GM19455 (cell line): ENCODE results near the gene MAPK12.

Experiments used
- ATAC-seq: cut with Tn5 transposase; IDR thresholded peaks from one replicate; pipeline ENCODE4 v1.9.1; 2021; ENCODE audit not compliant: unreplicated experiment

Gene MAPK12

DNA sequence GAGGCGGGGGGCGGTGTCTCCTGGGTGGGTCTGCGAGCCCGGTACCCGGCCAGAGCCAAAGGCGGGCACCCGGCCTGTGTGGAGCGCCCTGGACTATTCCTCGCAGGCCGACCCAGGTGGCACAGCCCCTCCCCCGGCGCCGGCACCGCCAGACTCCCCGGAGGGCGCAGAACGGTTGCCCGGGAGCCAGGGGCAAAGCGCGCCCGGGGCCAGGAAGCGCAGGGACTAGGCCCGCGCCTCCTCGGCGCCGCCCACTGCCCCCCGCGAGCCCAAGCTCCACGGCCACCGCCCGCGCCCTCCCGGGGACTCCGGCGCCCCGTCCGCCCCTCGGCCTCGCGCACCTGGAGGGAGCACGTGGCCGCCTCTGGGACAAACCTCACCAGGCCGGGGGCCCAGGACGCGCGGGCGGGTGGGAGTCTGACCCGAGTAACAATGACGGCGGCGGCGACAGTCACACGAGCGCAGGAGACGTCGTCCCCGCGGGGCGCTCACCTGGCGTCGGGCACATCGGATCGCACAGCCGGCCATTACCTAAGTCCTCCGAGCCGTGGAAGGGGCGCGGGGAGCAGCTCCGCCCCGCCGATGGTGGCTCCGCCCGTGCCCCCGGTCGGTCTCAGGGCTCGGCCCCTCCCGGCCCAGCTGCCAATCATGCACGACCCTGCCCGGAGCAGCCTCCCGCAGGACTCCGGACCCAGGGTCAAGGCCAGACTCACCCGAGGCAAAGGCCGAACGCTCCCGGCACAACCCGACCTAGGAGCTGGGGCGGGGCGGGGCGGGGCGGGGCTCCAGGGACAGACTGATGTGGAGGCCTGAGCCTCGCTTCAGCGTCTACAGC lies 38.5 kb upstream of the MAPK12 start:
- no peak for ATAC-seq

DNA sequence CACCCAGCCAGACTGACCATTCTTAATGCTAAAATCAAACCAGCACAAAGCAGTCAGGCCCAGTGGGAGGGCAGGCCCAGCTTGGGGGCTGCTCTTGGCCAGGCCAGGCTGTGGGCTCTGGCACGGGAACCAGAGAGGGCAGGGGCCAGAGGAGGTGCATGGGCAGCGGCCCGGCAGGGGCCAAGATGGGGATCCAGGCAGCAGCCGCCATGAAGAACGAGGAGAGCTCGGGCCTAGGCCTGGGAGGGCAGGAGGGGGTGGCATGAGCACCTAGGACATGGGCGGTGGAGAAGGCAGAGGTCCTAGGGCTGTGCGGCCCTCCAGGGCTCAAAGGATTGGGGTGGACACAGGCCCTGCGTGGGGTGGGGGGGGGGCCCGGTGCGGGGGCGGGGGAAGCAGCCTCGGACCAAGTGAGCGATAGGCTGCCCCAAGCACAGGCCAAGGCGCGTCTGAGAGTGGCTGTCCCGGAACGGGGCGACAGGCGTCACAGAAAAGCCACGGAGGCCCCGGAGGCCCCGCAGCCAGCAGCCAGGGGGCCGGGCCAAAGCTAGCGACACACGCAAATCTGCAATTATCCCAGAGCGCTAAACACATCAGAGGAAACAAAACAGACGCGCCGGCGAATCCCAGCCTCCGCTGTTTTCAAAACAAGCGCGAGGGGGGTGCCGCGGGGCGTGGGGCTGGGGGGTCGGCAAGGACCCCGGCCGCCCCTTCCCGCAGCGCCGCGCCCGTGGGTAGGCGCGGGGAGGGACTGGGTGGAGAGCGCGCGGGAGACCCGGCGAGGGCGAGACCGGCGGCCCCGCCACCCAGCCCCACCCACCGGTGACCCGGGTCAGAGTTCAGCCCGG lies 37.7 kb upstream of the MAPK12 start:
- ATAC-seq, result no peak

DNA sequence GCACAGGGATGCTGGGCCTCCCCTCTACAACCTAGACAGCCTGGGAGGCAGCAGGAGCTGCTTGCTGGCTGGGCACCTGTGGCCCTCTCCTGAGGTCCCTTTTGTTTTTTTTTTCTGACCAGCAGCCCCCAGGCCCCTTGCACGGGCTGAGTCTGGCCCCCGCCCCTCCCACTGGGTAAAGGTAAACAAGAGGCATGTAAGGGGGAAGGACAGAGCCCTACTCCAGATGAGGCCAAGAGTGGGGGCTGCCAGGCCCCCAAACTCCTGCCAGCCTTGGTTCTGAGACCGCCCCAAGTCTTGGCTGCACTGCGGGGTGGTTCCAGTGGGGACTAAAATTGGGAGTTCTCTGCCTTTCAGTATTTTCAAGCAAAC lies 36.8 kb upstream of the MAPK12 start:
- no peak for ATAC-seq

DNA sequence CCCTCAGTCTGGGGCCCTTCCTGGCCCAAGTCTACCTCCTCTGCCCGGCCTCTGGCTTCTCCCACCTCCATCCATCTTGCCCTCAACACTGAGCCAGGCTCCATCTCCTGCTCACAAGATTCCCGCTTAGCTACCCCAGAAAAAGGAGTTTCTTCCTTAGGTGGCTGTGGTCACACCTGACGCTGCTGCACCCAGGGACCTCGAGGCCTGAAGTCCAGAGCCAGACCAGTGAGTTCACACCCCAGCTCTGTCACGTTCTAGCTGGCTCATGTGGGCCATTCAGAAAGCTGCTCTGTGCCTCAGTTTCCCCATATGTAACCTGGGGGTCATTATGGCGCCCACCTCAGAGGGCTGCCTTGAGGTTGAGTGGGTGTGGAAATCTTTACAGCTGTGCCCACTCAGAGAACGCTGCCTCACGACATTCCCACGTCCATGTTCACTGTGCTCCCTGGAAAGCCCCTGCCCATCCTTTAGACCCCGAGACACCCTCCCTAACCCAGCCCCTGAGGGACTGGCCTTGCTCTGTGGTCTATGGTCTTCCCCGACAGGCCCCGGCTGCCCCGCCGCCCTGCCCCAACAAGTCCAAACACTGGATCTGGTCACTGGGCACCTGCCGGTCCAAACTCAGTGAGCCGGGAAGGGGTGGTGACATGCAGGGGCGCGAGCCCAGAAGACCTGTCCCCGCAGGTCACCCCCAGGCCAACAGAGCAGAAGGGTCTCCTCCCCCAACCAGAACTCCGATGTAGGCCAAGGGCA lies 36.2 kb upstream of the MAPK12 start:
- ATAC-seq, result no peak

DNA sequence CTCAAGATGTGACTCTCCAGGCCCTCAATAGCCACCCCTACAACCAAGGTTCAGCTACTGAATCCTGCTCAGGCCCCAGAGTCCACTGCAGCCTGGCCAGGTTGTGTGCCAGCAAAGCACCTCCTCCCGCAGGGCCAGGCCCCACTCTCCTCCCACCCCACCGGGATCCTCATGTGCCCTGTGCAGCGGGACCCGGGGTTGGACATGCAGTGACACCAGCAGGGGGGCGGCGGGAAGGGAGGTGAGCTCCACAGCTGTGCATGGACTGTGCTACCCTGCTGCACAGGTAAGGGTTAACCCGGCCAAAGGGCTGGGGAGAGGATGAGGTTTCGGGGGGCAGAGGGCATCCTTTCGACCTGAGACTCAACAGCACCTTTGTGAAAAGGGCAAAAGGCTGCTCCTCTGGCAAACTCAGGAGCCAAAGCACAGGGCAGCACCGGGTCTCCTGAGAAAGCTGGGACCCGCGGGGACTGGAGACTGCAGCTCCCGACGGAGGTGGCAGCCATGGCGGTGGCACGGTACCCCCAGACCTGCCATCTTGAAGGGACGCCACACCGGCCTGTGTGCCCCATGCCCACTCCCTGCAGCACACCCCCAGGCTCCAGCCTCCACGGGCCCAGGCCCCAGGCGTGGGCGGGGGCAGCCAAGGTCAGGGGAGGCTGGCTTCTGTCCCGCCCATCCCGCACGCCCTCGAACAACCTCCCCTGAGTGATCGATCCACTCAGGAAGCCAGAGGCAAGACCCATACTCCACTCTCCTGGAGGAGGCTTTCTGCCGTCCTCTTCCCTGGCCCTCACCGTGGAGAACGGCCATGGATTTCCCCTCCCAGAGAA lies 35.4 kb upstream of the MAPK12 start:
- ATAC-seq, result no peak

DNA sequence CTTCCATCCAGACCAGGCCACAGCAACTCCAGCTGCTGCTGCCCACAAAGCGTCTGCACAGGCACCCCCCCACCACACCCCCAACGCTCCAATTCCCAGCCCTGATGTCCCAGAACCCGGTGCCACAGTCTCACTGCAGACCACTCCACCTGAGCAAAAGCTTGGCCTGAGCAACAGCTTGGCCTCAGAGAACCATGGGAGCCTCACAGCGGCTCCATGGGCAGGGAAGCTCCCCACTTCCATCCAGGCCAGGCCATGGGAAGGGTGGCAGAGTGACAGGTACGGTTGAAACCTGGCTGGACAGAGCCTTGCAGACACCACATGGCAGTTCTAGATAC lies 32.8 kb upstream of the MAPK12 start:
- ATAC-seq, result no peak

DNA sequence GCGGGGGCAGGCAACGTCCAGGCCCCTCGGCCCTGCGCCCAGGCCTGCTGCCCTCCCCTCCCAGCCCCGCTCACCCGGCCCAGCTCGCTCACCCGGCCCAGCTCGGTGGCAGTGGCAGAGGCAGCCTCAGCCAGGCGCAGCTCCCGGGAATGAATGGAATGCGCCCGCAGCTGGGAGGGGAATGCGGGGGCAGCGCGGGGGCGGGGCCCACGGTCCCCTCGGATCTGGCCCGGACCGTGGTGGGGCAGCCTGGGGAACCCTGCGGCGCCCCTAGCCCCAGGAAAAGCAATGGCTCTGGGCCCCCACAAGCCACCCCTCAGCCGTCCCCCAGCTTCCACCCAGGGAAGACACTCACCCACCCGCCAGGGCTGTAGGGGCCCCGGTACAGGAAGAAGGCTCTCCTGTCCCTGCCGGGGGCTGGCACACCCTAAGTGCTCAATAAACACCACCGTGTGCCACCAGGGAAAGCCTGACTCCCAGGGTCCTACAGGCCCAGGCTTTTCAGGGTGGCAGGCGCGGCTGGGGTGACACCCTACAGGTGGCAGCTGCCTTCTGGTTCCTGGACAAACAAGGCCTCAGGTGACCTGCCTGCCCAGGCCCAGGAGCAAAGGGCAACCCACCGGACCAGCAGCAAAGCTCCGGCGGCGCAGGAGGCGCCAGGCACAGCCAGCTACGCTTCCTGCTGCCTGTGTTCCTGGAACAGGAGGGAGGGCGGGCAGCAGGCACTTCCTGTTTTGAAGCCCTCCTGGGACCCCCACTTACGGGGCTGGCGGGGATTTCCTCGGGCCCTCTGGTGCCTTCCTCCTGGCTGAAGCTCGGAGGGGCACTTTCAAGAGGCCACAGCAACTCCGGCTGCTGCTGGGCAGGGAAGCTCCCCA lies 32.2 kb upstream of the MAPK12 start:
- no peak for ATAC-seq

DNA sequence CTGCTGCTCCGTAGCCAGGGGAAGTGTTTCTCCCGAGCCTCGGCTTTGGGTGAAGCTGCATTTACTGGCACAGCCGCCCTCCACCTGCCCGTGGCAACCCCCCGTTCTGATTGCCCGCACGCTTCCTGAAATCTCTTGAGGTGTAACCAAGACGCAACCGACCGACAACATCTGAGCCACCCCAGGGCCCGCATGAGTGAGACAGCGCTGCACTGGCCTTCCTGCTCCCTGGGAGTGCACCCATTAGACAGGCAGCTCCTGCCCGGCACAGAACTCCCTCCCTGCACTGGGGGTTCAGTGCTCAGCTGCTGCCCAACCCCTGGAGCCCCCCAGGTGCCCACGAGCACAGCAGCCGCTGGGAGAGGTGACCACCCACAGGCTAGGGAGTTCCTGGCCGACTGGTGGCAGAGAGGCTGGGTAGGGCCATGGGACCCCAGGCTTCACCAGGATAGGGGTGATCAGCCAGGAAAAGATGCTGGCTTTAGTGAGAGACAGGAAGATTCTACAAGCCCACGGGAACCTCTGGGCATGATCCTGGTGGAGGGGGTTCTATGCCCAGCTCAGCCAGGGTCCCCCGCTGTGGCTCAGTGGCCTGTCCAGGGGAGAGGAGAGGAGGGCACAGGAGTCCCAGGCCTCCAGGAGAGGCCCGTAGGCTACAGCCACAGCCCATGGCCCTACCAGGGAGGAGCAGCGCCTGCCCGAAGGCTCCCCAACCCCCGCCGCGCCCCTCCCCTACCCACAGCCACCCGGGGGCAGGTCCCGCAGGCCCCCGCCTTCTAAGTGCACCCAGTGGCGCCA lies 31.4 kb upstream of the MAPK12 start:
- ATAC-seq, result no peak

DNA sequence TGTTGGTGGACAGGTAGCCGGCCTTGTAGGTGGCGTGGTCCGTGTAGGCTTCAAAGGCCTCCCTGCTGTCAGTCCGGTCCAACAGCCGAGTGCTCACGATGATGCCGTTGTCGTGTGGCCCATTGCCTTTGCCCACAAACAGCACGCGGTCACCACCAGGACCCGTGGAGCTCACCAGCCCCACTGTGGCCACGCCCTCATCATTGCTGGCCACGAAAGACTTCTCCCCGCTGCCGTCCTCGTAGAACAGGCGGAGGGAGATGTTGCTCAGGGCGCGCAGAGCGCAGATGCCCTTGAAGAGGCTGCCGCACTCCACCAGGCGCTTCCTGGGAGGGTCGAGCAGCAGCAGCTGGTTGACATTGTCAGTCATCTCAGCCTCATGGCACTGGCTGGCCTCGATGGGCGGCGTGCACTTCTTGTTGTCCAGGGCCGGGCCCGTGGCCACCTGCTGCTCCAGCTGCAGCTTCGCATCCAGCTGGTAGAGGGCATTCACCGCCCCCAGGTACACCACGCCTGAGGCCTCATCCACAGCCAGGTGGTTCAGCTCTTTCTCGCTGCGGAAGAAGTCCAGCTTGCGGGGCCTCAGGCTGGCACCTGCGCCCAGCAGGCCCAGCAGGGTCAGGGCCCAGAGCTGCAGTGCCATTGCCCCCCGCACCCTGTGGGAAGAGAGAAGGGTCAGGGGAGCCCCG lies 28.6 kb upstream of the MAPK12 start:
- ATAC-seq, result no peak

DNA sequence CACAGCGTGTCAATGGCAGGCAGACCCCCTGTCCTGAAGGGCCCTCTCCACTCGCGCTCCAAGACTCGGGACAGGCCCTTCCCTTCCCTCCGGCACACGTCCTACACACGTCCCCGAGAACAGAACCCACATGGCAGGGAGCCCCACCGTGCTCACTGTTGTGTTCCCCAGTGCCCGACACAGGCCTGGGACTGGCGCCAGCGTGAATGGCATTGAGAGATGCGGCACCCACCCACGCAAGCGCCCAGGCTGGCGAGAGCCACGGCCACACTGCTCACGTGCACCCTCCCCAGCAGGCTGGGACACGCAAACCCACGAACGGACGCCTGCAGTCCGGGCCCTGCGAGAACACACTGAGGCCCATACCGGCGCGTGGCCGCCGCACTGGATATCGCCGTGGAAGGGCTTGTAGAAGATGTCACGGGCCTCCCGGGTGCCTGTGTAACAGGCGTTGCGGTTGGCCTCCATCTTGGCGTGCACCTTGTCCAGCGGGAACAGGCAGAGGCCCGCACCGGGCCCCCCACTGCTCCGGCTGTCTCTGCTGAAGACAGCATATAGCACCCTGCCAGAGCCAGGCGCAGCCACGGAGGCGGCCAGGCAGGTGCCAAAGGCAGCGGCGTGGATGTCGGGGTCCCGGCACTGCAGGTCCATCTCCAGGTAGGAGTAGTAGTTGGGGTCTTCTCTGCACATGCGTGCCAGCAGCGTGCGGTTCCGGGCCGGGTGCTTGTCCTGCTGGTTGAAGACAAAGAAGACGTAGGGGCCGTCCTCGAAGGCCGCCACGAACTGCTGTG lies 27.9 kb upstream of the MAPK12 start:
- no peak for ATAC-seq

DNA sequence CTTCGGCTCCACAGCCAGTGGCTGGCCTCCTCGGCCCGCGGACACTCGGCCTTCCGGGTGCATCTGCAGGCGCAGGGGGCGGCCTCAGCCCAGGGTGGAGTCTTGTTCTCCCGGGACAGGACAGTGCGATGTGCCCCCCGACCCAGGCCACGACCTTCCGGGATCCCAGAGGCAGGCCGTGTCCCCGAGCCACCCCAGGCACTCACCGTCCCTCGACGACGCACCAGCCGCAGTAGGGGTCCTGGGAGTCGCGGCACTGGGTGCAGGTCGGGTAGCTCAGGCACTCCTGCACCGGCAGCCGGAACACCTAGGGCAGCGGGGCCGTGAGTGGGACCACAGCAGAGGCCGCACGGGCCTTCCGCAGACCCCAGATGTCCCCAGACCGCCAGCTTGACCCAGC lies 26.2 kb upstream of the MAPK12 start:
- no peak for ATAC-seq

DNA sequence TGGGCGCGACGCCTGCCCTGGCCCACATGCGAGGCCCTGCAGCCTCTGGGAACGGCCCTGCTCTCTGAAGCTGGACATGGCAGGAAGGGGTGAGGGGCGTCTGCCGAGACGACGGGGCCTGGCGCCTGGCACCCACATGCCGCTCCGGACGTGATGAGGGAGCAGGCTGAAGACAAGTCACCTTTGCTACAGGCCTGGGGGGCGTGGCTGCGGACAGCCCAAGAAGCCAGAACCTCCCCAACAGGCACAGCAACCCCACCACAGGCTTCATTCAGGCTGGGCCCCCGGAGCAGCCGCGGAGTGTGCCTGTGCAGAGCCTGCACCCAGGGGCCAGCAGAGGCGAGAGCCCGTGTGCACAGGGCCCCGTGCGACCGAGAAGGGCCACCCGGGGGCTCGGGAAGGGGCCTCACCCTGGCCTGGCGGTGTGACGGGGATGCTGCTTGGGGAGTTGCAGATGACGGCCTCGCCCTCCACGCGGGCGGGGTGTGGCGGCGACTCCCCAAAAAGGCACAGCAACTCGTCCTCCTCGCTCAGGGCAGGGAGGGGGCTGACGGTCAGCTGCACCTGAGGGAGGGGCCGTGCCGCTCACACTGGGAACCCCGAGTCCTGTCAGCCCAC lies 25.3 kb upstream of the MAPK12 start:
- no peak for ATAC-seq

DNA sequence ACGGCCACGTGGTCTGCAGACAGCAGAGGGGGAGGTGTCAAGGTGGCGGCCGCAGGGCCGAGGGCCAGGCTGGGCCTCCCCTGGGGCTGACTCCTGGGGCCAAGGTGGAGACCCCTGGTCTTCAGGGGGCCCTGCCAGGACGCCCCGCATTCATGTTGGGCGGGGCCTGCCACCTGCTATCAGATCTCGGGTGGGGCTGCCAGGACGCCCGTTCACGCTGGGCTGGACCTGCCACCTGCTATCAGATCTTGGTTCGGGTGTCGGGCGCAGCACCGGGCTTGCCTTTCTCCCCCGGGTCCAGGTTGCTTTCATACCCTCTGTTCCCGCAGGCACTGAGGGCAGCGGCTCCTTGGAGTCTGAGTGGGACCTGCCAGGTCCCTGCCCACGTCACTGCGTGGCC lies 24.8 kb upstream of the MAPK12 start:
- no peak for ATAC-seq

DNA sequence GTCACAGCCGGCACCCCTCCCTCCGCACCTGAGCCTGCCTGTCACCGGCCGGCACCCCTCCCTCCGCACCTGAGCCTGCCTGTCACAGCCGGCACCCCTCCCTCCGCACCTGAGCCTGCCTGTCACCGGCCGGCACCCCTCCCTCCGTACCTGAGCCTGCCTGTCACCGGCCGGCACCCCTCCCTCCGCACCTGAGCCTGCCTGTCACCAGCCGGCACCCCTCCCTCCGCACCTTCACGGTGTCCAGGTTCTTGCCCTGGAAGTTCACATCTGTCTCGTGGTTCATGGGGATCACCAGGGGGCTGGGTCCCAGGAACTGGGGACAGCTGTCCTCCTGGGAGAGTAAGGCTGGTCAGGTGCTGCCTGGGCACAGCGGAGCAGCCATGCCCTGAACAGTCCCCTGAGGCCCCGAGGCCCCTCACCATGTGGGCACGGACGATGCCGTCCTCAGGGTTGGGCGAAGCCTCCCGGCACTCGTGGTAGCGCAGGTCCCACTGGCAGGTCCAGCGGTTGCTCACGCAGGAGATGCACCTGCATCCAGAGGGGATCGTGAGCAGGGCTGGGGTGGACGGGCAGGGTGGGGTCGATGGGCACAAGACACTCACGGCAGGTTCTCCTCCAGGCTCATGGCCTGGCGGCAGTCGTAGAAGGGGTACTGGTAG lies 24.2 kb upstream of the MAPK12 start:
- ATAC-seq, result no peak

DNA sequence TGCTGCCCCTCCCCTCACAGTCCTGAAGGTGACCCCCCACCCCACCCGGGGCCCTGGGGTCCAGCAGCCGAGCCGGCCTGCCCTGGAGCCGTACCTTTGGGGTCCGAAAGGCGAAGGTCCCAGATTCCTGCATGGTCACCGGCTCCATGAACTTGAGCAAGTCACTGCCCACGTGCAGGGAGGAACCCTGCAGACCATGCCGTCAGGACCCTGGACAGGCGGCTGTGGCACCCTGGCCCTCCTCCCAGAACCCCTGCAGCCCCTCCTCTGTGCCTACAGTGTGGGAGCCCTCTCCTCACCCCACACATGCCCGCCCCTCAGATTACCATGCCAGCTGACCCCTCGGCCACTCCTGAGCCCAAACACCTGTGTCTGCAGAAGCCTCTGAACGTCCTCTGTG lies 23.0 kb upstream of the MAPK12 start:
- no peak for ATAC-seq

DNA sequence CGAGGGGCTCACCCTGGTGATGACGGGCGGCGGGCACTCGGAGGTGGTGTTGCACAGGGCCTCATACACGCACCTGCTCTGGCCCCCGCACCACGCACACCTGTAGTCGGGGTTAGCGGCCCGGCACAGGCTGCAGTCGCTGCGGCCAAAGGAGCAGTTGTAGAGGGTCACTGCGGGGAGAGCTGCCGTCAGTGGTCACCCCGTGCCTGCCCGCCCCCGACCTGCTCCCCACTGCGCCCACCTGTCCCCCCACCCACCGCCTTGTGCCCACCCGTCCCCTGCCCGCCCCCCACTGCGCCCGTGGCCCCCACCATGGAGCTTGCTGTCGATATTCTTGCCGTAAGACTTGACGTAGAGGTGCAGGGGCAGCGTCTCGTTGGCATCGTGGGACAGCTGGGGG lies 22.3 kb upstream of the MAPK12 start:
- no peak for ATAC-seq
